Breast epithelium (tissue), 3 donors: ENCODE results near the gene SLC9A6.

Experiments
- POLR2A ChIP-seq: fragments of 450-650 bp; IDR thresholded peaks from one replicate; pipeline ENCODE4 v1.6.1; 2016; ENCODE audit warnings: antibody characterized with exemption, mild to moderate bottlenecking, moderate library complexity
- POLR2AphosphoS5 ChIP-seq, 3 donors: sonication (generic); formaldehyde crosslinking; IDR thresholded peaks; one replicate each; pipeline ENCODE4 v1.6.1; 2017; ENCODE audit warnings: antibody characterized with exemption in 3 of 3
- TF ChIP-seq, protein P1 (sequence below), 3 donors: fragments of 450-650 bp; IDR thresholded peaks; one replicate each; pipeline ENCODE4 v1.5.1; 2016 to 2017; ENCODE audit warnings: antibody characterized with exemption in 3 of 3, mild to moderate bottlenecking in 3 of 3, moderate library complexity in 3 of 3

DNA sequence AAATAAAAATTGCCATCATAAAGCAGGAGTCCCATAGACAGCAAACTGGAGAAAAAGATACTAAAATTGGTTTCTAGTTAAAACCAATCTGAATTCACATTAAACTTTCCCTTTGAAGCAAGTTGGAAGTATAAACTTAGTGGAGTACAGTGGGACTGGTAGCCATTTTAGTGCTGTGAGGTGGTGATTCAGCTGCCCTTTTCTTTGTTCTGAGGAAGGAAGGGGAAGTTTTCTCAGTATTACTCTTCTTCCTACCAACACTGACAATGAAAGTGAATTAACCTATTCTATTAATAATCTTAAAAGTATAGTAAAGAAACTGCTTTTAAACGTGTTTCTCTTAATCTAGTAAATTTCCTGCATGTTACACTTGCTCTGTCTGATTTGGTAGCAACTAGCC lies 36.7 kb downstream of the SLC9A6 start:
- TF ChIP-seq, protein P1, sequence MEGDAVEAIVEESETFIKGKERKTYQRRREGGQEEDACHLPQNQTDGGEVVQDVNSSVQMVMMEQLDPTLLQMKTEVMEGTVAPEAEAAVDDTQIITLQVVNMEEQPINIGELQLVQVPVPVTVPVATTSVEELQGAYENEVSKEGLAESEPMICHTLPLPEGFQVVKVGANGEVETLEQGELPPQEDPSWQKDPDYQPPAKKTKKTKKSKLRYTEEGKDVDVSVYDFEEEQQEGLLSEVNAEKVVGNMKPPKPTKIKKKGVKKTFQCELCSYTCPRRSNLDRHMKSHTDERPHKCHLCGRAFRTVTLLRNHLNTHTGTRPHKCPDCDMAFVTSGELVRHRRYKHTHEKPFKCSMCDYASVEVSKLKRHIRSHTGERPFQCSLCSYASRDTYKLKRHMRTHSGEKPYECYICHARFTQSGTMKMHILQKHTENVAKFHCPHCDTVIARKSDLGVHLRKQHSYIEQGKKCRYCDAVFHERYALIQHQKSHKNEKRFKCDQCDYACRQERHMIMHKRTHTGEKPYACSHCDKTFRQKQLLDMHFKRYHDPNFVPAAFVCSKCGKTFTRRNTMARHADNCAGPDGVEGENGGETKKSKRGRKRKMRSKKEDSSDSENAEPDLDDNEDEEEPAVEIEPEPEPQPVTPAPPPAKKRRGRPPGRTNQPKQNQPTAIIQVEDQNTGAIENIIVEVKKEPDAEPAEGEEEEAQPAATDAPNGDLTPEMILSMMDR (IDR thresholded peaks at IDR 0.05), result no peak
- no peak for TF ChIP-seq POLR2AphosphoS5 (IDR thresholded peaks at IDR 0.05)
- no peak for TF ChIP-seq POLR2A
